Mammary epithelial cell (primary cell): Measurements from ENCODE around the gene THBS1.

Source experiments
- CTCF ChIP-seq, 2 donors: IDR thresholded peaks in 1 of 2; conservative IDR thresholded peaks in 1 of 2; 2 replicates each; pipeline ENCODE4 v1.5.1; 2011 to 2012; ENCODE audit warnings: inconsistent platforms in 2 of 2, low read length in 2 of 2, mild to moderate bottlenecking in 2 of 2, control low read depth in 1 of 2, low read depth in 1 of 2; ENCODE audit not compliant: insufficient read depth in 1 of 2; ENCODE audit errors: extremely low read depth in 1 of 2
- EZH2 ChIP-seq: IDR thresholded peaks from 2 replicates; pipeline ENCODE4 v1.6.1; 2012; ENCODE audit warnings: low read length, inconsistent platforms, borderline replicate concordance

GRCh38 chr15:39585389-39585841 lies 4.5 kb downstream of the THBS1 start:
- TF ChIP-seq CTCF (conservative IDR thresholded peaks at IDR 0.05 in 1 of 2, IDR thresholded peaks at IDR 0.05 in 1 of 2; ENCODE audit: extremely low read depth in 1 of 2, insufficient read depth in 1 of 2, low read depth in 1 of 2, low read length in 2 of 2) (no peak), EZH2 (no peak)
